Raji (cell line): ENCODE data around the gene TCF15.

ENCODE experiments used
- POLR2A ChIP-seq: IDR thresholded peaks from 2 replicates; pipeline ENCODE4 v1.6.1; 2011; ENCODE audit warnings: low read depth, low read length, control low read depth; ENCODE audit not compliant: insufficient read depth

The TCF15 gene

GRCh38 chr20:610130-611046 lies at the start of gene TCF15:
TSS of gene TCF15 (minus strand) at chr20:610309. CDS start at chr20:610237, 72 bp downstream.
- TF ChIP-seq POLR2A = no peak

GRCh38 chr20:658731-659291 lies 48.7 kb upstream of the TCF15 start:
- TF ChIP-seq POLR2A = no peak

GRCh38 chr20:658202-658601 lies 48.1 kb upstream of the TCF15 start:
- no peak for TF ChIP-seq POLR2A

- TF ChIP-seq POLR2A = no peak
These were observed 45.9 kb upstream of the TCF15 start for GRCh38 chr20:655726-656624.

GRCh38 chr20:654417-654750 lies 44.3 kb upstream of the TCF15 start:
- TF ChIP-seq POLR2A = no peak

- TF ChIP-seq POLR2A = no peak
These were observed 43.7 kb upstream of the TCF15 start for GRCh38 chr20:653590-654416.

GRCh38 chr20:653110-653589 lies 43.0 kb upstream of the TCF15 start, which contains the start of gene SRXN1:
TSS of gene SRXN1 (minus strand) at chr20:653200. CDS start at chr20:653185, 15 bp downstream.
- TF ChIP-seq POLR2A = peak; percentile 62

- no peak for TF ChIP-seq POLR2A
These were observed 42.6 kb upstream of the TCF15 start for GRCh38 chr20:652615-653109.

GRCh38 chr20:651713-652614 lies 41.9 kb upstream of the TCF15 start:
- TF ChIP-seq POLR2A = no peak

- TF ChIP-seq POLR2A = no peak
These were observed 40.8 kb upstream of the TCF15 start for GRCh38 chr20:650954-651353.

- no peak for TF ChIP-seq POLR2A
These were observed 40.2 kb upstream of the TCF15 start for GRCh38 chr20:650281-650680.

GRCh38 chr20:647479-648019 lies 37.4 kb upstream of the TCF15 start:
- no peak for TF ChIP-seq POLR2A

- no peak for TF ChIP-seq POLR2A
These were observed 36.7 kb upstream of the TCF15 start for GRCh38 chr20:646868-647233.
